ENCODE data around the gene CACFD1.

The CACFD1 gene

GRCh38 chr9:133459476-133460404 lies at the start of gene CACFD1:
Gene CACFD1, plus strand, starts transcription at chr9:133459978. Its CDS starts 89 bp downstream, at chr9:133460067.
- peak; percentile 53; the same call in 1 of the 2 replicates for TF ChIP-seq POLR2A (IDR thresholded peaks at IDR 0.05; ENCODE audit: low read depth, low read length)
- FAIRE-seq, result peak; percentile 86
- peak; percentile 100 for DNase-seq (ENCODE audit: insufficient read length, low spot score)

GRCh38 chr9:133415170-133415569 lies 44.6 kb upstream of the CACFD1 start:
- DNase-seq (ENCODE audit: insufficient read length, low spot score) (no peak), FAIRE-seq (no peak)
- TF ChIP-seq POLR2A (IDR thresholded peaks at IDR 0.05; ENCODE audit: low read depth, low read length), result no peak

GRCh38 chr9:133417541-133418461 lies 42.0 kb upstream of the CACFD1 start, which contains the start of gene REXO4:
Gene REXO4, minus strand, starts transcription at chr9:133418010. Its CDS starts 166 bp downstream, at chr9:133417844.
- FAIRE-seq (no peak), DNase-seq (ENCODE audit: insufficient read length, low spot score) (peak; percentile 95)
- TF ChIP-seq POLR2A (IDR thresholded peaks at IDR 0.05; ENCODE audit: low read depth, low read length), result no peak; the same call in 1 of the 2 replicates

- no peak for TF ChIP-seq POLR2A (IDR thresholded peaks at IDR 0.05; ENCODE audit: low read depth, low read length)
- no peak for FAIRE-seq
- DNase-seq (ENCODE audit: insufficient read length, low spot score), result no peak
These were observed 40.8 kb upstream of the CACFD1 start for GRCh38 chr9:133419005-133419404.

GRCh38 chr9:133420392-133420827 lies 39.4 kb upstream of the CACFD1 start:
- FAIRE-seq (no peak), DNase-seq (ENCODE audit: insufficient read length, low spot score) (no peak)
- TF ChIP-seq POLR2A (IDR thresholded peaks at IDR 0.05; ENCODE audit: low read depth, low read length), result no peak

GRCh38 chr9:133421615-133422542 lies 37.9 kb upstream of the CACFD1 start, which contains the start of gene ADAMTS13:
Gene ADAMTS13, plus strand, starts transcription at chr9:133422367. Its CDS starts 77 bp downstream, at chr9:133422444.
- FAIRE-seq (no peak), DNase-seq (ENCODE audit: insufficient read length, low spot score) (no peak)
- TF ChIP-seq POLR2A (IDR thresholded peaks at IDR 0.05; ENCODE audit: low read depth, low read length), result no peak

GRCh38 chr9:133423216-133423615 lies 36.6 kb upstream of the CACFD1 start:
- DNase-seq (ENCODE audit: insufficient read length, low spot score), result no peak
- no peak for TF ChIP-seq POLR2A (IDR thresholded peaks at IDR 0.05; ENCODE audit: low read depth, low read length)
- no peak for FAIRE-seq

GRCh38 chr9:133424187-133424586 lies 35.6 kb upstream of the CACFD1 start:
- FAIRE-seq, result no peak

GRCh38 chr9:133425049-133425632 lies 34.6 kb upstream of the CACFD1 start:
- no peak for FAIRE-seq
- no peak for DNase-seq (ENCODE audit: insufficient read length, low spot score)
- TF ChIP-seq POLR2A (IDR thresholded peaks at IDR 0.05; ENCODE audit: low read depth, low read length), result no peak

More at GRCh38 chr9:133424187-133424586, 35.6 kb upstream of the CACFD1 start:
- DNase-seq (ENCODE audit: insufficient read length, low spot score), result no peak
- TF ChIP-seq POLR2A (IDR thresholded peaks at IDR 0.05; ENCODE audit: low read depth, low read length), result no peak

- no peak for FAIRE-seq
- no peak for TF ChIP-seq POLR2A (IDR thresholded peaks at IDR 0.05; ENCODE audit: low read depth, low read length)
- no peak for DNase-seq (ENCODE audit: insufficient read length, low spot score)
These were observed 33.8 kb upstream of the CACFD1 start for GRCh38 chr9:133426011-133426410.

- DNase-seq (ENCODE audit: insufficient read length, low spot score) (no peak), FAIRE-seq (no peak)
- no peak for TF ChIP-seq POLR2A (IDR thresholded peaks at IDR 0.05; ENCODE audit: low read depth, low read length)
These were observed 32.0 kb upstream of the CACFD1 start for GRCh38 chr9:133427658-133428348.

GRCh38 chr9:133428617-133429101 lies 31.1 kb upstream of the CACFD1 start:
- no peak for FAIRE-seq
- no peak for DNase-seq (ENCODE audit: insufficient read length, low spot score)

More at GRCh38 chr9:133428617-133429101, 31.1 kb upstream of the CACFD1 start:
- no peak for TF ChIP-seq POLR2A (IDR thresholded peaks at IDR 0.05; ENCODE audit: low read depth, low read length)
